RWPE2 (cell line): Measurements from ENCODE around the gene DNAH5.

Source experiments
- ATAC-seq: fragments of 200-7000 bp; cut with Tn5 transposase; 3 replicates; pipeline ENCODE4 v1.9.1; 2021; ENCODE audit warnings: low read depth
- DNase-seq: peaks from one replicate; pipeline ENCODE4 v3.0.0-alpha.2; 2020; ENCODE audit warnings: low spot score
- H3K27ac ChIP-seq: fragments of 450-650 bp; 2 replicates; pipeline ENCODE4 v1.5.1; 2017; ENCODE audit warnings: mild to moderate bottlenecking; ENCODE audit not compliant: poor library complexity, severe bottlenecking
- H3K27me3 ChIP-seq: fragments of 250-450 bp; sonication (Bioruptor Pico); 2 replicates; pipeline ENCODE4 v1.5.1; 2021; ENCODE audit warnings: mild to moderate bottlenecking, moderate library complexity; ENCODE audit not compliant: insufficient read depth, poor library complexity, severe bottlenecking
- H3K36me3 ChIP-seq: fragments of 250-450 bp; sonication (Bioruptor Pico); 2 replicates; pipeline ENCODE4 v1.5.1; 2020; ENCODE audit warnings: low read depth, mild to moderate bottlenecking, moderate library complexity
- H3K4me1 ChIP-seq: fragments of 250-450 bp; sonication (Bioruptor Pico); 2 replicates; pipeline ENCODE4 v1.5.1; 2021; ENCODE audit warnings: mild to moderate bottlenecking, moderate library complexity; ENCODE audit not compliant: insufficient read depth, poor library complexity, severe bottlenecking
- H3K4me3 ChIP-seq: fragments of 250-450 bp; sonication (Bioruptor Pico); 2 replicates; pipeline ENCODE4 v1.5.1; 2021; ENCODE audit warnings: mild to moderate bottlenecking, moderate library complexity; ENCODE audit not compliant: severe bottlenecking
- H3K9me3 ChIP-seq: fragments of 250-450 bp; sonication (Bioruptor Pico); 2 replicates; pipeline ENCODE4 v1.5.1; 2021; ENCODE audit warnings: mild to moderate bottlenecking, moderate library complexity; ENCODE audit not compliant: severe bottlenecking
- TF ChIP-seq, protein P1 (sequence below): fragments of 450-650 bp; IDR thresholded peaks from one replicate; pipeline ENCODE4 v1.5.1; 2017; ENCODE audit warnings: mild to moderate bottlenecking, moderate library complexity; ENCODE audit not compliant: poor library complexity, severe bottlenecking

The DNAH5 gene

DNA sequence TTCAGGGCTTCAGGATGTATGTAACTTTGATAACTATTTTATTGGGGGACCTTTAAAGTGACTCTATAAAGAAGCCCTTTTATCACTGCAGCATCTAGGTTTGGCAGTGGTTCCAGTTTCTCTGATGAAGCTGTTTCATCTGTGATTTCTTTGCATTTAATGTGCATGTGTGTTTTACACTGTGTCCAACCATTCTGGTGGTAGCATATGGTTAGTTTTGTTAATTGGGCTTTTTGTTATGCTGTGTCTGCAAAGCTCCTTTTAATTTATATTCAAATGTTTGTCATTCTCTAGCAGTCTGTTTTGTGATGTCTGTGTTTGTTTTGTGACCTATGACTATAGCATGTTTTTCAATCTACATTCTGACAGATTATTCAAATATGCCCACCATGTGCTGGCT is 294.8 kb downstream of the DNAH5 start:
- no peak for DNase-seq
- Histone ChIP-seq H3K27ac (no peak overlapping the region), H3K36me3 (no peaks in the 10 kb centered on the region), H3K4me3 (no peak overlapping the region), H3K4me1 (no peaks in the 10 kb centered on the region), H3K9me3 (no peaks in the 10 kb centered on the region), H3K27me3 (no peaks in the 10 kb centered on the region)
- no peak for ATAC-seq
- TF ChIP-seq, protein P1, sequence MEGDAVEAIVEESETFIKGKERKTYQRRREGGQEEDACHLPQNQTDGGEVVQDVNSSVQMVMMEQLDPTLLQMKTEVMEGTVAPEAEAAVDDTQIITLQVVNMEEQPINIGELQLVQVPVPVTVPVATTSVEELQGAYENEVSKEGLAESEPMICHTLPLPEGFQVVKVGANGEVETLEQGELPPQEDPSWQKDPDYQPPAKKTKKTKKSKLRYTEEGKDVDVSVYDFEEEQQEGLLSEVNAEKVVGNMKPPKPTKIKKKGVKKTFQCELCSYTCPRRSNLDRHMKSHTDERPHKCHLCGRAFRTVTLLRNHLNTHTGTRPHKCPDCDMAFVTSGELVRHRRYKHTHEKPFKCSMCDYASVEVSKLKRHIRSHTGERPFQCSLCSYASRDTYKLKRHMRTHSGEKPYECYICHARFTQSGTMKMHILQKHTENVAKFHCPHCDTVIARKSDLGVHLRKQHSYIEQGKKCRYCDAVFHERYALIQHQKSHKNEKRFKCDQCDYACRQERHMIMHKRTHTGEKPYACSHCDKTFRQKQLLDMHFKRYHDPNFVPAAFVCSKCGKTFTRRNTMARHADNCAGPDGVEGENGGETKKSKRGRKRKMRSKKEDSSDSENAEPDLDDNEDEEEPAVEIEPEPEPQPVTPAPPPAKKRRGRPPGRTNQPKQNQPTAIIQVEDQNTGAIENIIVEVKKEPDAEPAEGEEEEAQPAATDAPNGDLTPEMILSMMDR, result no peak

DNA sequence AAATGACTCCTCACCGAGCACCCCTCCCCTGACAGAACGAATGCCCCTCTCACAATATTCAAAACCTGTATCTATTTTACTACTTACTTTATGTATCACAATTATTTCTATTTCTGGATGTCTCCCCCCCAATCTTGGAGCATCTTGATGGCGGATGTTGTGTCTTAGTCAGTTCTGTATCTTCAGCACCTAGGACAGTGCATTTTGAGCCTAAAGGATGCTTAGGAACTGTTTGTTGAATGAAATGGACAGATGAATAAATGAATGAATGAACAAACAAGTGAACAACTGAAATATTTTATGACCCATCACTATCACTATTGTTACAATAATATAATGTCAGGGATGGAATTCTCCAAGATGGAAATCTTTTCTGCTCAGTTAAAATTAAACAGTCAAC is 295.7 kb downstream of the DNAH5 start:
- no peak for DNase-seq
- H3K9me3 ChIP-seq, result no peaks in the 10 kb centered on the region

DNA sequence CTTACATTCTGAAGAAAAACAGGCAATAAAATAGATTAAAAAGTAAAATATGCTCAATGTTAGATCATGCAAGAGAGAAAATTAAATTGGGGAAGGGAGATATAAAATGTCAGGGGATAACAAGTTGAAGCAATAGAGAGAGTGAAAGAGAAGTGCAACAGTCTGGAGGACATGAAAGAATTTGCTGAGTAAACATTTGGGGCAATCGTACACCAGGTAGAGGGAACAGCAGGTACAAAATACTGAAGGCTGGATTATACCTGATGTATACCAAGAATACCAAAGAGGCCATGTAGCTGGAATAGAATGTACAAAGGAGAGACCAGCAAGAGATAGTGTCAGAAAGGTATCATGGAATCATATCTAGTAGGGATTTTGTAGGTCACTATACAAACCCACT is 300.8 kb downstream of the DNAH5 start:
- no peaks in the 10 kb centered on the region for H3K36me3 ChIP-seq
- DNase-seq (no peak), ATAC-seq (no peak)
- H3K27ac ChIP-seq, result no peak overlapping the region
- H3K4me3 ChIP-seq, result no peak overlapping the region
- no peaks in the 10 kb centered on the region for H3K4me1 ChIP-seq
- TF ChIP-seq, protein P1, result no peak
- H3K27me3 ChIP-seq, result peaks cover 4% of the 10 kb centered on the region
- no peaks in the 10 kb centered on the region for H3K9me3 ChIP-seq

More for the DNA sequence above, 295.7 kb downstream of the DNAH5 start:
- ATAC-seq, result no peak
- Histone ChIP-seq H3K36me3 (no peaks in the 10 kb centered on the region), H3K4me3 (no peak overlapping the region), H3K27ac (no peak overlapping the region), H3K4me1 (no peaks in the 10 kb centered on the region), H3K27me3 (no peaks in the 10 kb centered on the region)
- TF ChIP-seq, protein P1, result no peak

DNA sequence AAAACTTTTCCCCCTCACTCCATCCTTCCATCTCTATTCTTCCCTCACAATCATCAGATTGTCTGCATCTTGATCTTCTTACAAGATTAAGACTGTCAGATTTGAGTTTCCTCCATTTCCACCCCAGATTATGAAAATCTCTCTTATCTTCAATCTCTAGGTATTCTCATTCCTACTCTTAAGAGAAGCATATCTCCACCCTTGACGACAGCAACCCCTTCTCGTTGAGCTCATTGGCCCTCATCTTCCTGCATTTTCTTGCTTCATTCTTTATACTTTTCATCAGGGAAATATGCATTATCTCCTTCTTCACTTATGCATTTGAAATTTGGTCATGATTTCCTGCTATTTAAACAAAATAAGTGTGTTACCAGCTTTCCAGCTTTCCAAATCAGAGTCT is 301.3 kb downstream of the DNAH5 start:
- Histone ChIP-seq H3K36me3 (no peaks in the 10 kb centered on the region), H3K9me3 (no peaks in the 10 kb centered on the region), H3K4me3 (no peak overlapping the region), H3K27ac (no peak overlapping the region), H3K4me1 (no peaks in the 10 kb centered on the region), H3K27me3 (peaks cover 4% of the 10 kb centered on the region)
- ATAC-seq, result no peak
- DNase-seq, result no peak
- TF ChIP-seq, protein P1, result no peak
